C4-2B (cell line): ENCODE results near the gene ZSCAN4.

ENCODE experiments used
- ZFX ChIP-seq: fragments of 450-650 bp; IDR thresholded peaks from 2 replicates; pipeline ENCODE4 v1.6.1; 2017
- TF ChIP-seq, protein P1 (sequence below): fragments of 450-650 bp; conservative IDR thresholded peaks from 2 replicates; pipeline ENCODE4 v1.5.1; 2017; ENCODE audit warnings: mild to moderate bottlenecking

DNA sequence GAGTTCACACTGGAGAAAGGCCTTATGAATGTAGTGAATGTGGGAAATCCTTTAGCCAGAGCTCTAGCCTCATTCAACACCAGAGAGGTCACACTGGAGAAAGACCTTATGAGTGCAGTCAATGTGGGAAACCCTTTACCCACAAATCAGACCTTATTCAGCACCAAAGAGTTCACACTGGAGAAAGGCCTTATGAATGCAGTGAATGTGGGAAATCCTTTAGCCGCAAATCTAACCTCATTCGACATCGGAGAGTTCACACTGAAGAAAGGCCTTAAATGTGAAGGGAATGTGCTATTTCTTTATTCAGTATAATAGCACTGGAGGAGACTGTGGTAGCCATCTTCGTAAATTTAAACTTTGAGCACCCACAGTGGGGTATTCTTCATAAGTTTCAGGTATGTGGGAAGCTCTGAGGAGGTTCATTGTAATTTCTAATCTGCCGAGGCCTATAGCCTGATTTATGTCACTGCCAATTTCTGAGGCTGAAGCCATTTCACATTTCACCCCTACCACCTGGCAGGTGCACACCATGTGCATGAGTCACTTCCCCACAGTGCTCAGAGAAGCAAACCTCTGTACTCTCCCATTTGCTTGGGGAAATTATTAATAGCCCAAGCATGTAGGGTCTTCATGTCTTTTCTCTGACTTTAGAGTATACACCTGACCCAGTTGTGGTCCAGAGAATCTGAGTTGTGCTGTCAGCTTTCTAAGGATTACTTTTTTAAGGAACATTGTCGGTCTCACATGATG is 19.5 kb downstream of the ZSCAN4 start:
- TF ChIP-seq, protein P1, sequence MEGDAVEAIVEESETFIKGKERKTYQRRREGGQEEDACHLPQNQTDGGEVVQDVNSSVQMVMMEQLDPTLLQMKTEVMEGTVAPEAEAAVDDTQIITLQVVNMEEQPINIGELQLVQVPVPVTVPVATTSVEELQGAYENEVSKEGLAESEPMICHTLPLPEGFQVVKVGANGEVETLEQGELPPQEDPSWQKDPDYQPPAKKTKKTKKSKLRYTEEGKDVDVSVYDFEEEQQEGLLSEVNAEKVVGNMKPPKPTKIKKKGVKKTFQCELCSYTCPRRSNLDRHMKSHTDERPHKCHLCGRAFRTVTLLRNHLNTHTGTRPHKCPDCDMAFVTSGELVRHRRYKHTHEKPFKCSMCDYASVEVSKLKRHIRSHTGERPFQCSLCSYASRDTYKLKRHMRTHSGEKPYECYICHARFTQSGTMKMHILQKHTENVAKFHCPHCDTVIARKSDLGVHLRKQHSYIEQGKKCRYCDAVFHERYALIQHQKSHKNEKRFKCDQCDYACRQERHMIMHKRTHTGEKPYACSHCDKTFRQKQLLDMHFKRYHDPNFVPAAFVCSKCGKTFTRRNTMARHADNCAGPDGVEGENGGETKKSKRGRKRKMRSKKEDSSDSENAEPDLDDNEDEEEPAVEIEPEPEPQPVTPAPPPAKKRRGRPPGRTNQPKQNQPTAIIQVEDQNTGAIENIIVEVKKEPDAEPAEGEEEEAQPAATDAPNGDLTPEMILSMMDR: no peak
- no peak for TF ChIP-seq ZFX
